CD4-positive, alpha-beta T cell treated with Interleukin-2 at 100 ng/mL for 4 hours (primary cell): Measurements from ENCODE around the gene OSBPL7.

Source experiments
- DNase-seq: peaks from one replicate; pipeline ENCODE4 v3.0.0-alpha.2; 2020; ENCODE audit warnings: low spot score

The OSBPL7 gene

GRCh38 chr17:47763913-47764582, 57.5 kb downstream of the OSBPL7 start:
- DNase-seq = peak; percentile 42

- peak; percentile 10 for DNase-seq
These were observed 58.9 kb downstream of the OSBPL7 start for GRCh38 chr17:47762728-47763127.

GRCh38 chr17:47760409-47761140, 61.0 kb downstream of the OSBPL7 start:
- DNase-seq = no peak

GRCh38 chr17:47757386-47757785, 64.2 kb downstream of the OSBPL7 start:
- no peak for DNase-seq
